Activated naive CD8-positive, alpha-beta T cell treated with anti-CD3 and anti-CD28 coated beads, Interleukin-2, amount 50 U/mL, for 24 hours (primary cell): Measurements from ENCODE around the gene GPR87.

ENCODE experiments used
- ATAC-seq: fragments of 150-1000 bp; cut with Tn5 transposase; one replicate; pipeline ENCODE4 v1.10.0; 2021
- DNase-seq: peaks from one replicate; pipeline ENCODE4 v3.0.0; 2021
- H3K27ac Mint-ChIP-seq: one replicate; pipeline ENCODE4 v1.8.0; 2021; ENCODE audit warnings: mild to moderate bottlenecking, mixed read lengths
- H3K27me3 Mint-ChIP-seq: one replicate; pipeline ENCODE4 v1.8.0; 2021; ENCODE audit warnings: mixed read lengths
- H3K36me3 Mint-ChIP-seq: one replicate; pipeline ENCODE4 v1.8.0; 2021; ENCODE audit warnings: low read depth, mixed read lengths
- H3K4me1 Mint-ChIP-seq: one replicate; pipeline ENCODE4 v1.8.0; 2021; ENCODE audit warnings: mixed read lengths
- H3K4me3 Mint-ChIP-seq: one replicate; pipeline ENCODE4 v1.8.0; 2021; ENCODE audit warnings: mild to moderate bottlenecking, moderate library complexity, mixed read lengths
- H3K9me3 Mint-ChIP-seq: one replicate; pipeline ENCODE4 v1.8.0; 2021; ENCODE audit warnings: mixed read lengths

The GPR87 gene

DNA sequence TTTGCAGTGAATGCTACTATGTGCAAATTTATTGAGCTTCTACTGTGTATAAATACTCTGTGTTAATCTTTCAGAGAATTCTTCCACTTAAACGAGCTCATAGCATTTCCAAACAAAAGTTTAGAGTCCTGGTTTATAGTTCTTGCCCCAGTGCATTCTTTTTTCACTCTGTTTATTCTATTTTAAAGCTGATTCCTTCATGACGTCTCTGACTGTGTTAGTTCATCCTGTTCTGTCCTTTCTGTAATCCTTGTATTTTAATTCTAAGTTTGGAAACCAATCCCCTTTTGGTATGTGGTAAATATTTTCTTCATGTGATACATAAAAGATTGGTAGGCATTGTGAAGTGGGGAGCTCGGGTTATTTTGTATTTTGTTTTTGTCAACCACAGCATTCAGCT, 57.0 kb downstream of the GPR87 start:
- no peak overlapping the region for H3K27ac Mint-ChIP-seq
- DNase-seq (no peak), ATAC-seq (no peak)
- peaks cover 2% of the 10 kb centered on the region for H3K27me3 Mint-ChIP-seq
- H3K36me3 Mint-ChIP-seq = no peaks in the 10 kb centered on the region
- no peaks in the 10 kb centered on the region for H3K9me3 Mint-ChIP-seq
- no peak overlapping the region for H3K4me3 Mint-ChIP-seq
- no peaks in the 10 kb centered on the region for H3K4me1 Mint-ChIP-seq

DNA sequence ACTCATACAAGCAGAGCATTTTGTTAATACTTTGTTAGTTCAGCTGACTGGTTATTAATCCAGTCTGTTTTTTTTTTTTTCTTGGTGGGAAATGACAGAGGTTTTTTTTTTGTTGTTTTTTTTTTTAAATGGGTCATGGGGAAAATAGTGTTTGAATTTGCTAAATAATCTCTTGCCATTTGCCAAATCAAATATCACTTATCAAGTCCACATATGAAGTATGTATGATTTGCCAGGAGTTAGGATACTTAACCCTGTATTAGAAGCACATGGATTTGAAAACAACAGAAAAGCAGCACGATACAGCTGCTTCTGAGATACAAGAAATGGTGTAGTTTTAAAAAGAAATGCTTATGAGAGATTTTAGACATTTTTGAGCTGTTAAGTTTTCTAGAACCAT, 59.9 kb downstream of the GPR87 start:
- no peaks in the 10 kb centered on the region for H3K4me1 Mint-ChIP-seq
- H3K9me3 Mint-ChIP-seq = no peaks in the 10 kb centered on the region
- no peak overlapping the region for H3K27ac Mint-ChIP-seq
- ATAC-seq = no peak
- H3K4me3 Mint-ChIP-seq = no peak overlapping the region
- DNase-seq = no peak
- no peaks in the 10 kb centered on the region for H3K36me3 Mint-ChIP-seq
- H3K27me3 Mint-ChIP-seq = peaks cover 2% of the 10 kb centered on the region

DNA sequence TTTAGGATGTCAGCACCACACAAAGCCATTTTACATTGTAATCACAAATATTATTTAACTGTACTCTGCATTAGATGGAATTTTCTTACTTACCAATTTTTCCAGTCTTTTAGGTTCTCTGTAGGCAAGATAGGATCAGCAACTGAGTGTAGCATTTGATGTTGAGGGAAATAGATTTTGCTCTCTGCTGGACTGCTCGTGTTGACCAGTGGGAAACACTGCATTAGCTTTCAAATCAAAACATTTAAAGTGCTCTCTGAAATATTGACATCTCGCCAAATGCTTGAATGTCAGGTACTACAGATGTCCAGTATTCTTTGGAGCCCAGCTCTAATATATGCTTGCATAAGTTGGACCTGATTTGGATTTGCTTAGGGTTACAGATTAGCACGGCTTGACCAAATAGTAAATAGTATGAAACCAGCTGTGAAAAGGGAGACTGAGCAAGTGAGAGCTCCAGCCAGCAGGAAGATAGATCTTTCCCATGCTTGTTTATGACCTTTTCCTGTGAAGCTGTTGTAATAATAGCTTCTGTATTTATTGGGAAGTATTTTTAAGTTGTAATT, 67.8 kb downstream of the GPR87 start:
- ATAC-seq (no peak), DNase-seq (no peak)
- Mint-ChIP-seq H3K4me3 (no peak overlapping the region), H3K4me1 (no peaks in the 10 kb centered on the region), H3K36me3 (no peaks in the 10 kb centered on the region), H3K9me3 (no peaks in the 10 kb centered on the region), H3K27me3 (no peaks in the 10 kb centered on the region), H3K27ac (no peak overlapping the region)
